ENCODE data around the gene MAST2.

The MAST2 gene

DNA sequence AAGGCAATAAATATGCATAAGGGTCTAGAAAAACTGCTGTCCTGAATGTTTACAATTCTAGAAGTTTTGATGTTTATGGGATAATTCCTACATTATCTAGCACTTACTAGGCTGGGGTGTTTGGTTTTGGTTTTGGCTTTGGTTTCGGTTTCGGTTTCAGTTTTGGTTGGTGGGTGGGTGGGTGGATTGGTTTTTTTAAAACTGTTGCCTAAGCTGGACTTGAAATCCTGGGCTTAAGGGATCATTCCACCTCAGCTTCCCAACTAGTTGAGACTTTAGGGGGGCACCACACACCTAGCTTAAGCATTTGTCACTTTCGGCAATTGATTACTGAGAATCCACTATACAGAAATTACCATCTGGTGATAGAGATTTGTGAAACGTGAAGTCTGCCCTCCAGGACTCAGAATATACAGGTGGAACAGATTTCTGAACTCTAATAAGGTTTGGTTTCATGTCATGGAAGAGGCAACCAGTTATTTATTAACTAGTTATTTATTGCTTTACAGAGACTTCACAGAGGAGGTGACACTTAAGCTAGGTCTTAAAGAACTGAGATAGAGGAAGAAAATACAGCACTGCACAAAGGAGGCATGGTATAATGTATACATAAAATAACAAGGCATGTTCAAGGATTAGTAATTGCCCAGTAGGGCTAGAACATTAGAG, 259.4 kb downstream of the MAST2 start:
- no peak overlapping the region for H3K27ac ChIP-seq
- no peak for TF ChIP-seq ZFX (IDR thresholded peaks at IDR 0.05)
- TF ChIP-seq, protein P1, sequence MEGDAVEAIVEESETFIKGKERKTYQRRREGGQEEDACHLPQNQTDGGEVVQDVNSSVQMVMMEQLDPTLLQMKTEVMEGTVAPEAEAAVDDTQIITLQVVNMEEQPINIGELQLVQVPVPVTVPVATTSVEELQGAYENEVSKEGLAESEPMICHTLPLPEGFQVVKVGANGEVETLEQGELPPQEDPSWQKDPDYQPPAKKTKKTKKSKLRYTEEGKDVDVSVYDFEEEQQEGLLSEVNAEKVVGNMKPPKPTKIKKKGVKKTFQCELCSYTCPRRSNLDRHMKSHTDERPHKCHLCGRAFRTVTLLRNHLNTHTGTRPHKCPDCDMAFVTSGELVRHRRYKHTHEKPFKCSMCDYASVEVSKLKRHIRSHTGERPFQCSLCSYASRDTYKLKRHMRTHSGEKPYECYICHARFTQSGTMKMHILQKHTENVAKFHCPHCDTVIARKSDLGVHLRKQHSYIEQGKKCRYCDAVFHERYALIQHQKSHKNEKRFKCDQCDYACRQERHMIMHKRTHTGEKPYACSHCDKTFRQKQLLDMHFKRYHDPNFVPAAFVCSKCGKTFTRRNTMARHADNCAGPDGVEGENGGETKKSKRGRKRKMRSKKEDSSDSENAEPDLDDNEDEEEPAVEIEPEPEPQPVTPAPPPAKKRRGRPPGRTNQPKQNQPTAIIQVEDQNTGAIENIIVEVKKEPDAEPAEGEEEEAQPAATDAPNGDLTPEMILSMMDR (conservative IDR thresholded peaks at IDR 0.05): no peak

DNA sequence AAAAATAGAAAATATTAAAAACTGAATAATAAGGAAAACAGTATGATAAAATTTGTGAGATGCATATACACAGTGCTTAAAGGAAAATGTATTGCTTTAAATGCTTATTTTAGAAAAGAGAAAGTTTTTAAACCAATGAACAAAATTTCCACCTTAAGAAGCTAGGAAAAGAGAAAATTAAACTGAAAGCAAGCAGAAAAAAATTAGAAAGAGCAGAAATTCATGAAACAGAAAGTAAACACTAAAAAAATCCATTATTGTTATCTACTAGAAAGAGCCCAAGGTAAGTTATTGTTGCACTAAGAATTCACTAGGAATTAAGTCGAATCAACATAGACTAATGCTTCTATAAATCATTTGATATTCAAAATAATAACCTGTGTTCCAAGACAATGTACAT, 261.3 kb downstream of the MAST2 start:
- H3K27ac ChIP-seq: no peak overlapping the region
- TF ChIP-seq, protein P1 (conservative IDR thresholded peaks at IDR 0.05): no peak
- no peak for TF ChIP-seq ZFX (IDR thresholded peaks at IDR 0.05)

DNA sequence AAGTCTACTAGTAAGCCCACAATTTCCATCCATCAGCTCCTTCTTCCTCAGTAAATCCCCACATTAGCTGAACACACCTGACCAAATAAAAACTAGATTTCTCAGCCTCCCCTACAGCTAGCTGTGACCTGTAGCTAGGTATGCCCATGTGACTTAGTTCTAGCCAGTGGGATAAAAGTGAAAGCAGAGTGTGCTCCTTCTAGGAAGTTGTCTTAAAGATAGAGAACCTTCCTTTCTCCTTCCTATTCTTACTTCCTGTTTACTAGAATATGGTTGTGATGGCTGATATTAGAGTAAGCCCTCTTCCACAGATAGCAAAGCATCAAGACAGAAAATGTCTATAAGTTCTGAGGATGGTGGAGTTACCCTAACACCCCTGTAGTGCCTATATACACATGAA, 262.0 kb downstream of the MAST2 start:
- no peak for TF ChIP-seq ZFX (IDR thresholded peaks at IDR 0.05)
- TF ChIP-seq, protein P1 (conservative IDR thresholded peaks at IDR 0.05): no peak
- no peak overlapping the region for H3K27ac ChIP-seq

DNA sequence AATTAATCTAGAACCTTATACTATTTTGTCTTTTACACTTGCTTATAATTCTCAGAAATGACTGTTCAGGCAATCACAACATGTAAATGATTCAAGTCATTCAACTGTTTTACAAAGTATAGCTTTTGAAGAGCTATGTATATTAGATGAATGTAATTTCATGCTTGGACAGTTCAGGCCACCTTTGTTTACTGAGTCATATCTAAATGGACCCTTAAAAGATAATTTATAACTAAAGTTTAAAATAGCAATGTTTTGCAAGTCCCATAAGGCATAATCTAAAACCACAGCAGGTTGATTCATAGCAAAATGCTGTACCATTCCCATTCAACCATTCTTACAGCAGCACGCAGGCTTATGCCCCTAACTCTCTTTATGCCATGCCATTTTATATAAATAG, 264.2 kb downstream of the MAST2 start:
- TF ChIP-seq, protein P1 (conservative IDR thresholded peaks at IDR 0.05): no peak
- no peak for TF ChIP-seq ZFX (IDR thresholded peaks at IDR 0.05)
- H3K27ac ChIP-seq: no peak overlapping the region

DNA sequence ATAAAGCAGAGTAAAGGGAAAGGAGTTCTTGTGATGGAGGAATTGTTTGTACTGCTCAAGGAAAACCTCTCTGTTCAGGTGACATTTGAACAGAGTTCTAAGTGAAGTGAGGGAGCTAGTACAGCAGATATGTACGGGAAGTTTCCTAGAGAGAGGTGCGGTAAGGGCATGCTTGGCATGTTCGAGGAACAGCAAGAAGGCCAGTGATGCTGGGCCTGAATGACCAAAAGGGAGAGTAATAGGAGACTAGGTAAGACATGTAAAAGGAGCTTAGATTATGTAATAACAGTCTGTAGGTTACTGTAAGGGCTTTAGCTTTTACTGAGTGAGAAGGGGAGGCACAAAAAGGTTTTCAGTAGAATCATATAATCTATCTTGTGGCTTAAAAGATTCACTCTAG, 265.1 kb downstream of the MAST2 start:
- no peak for TF ChIP-seq ZFX (IDR thresholded peaks at IDR 0.05)
- TF ChIP-seq, protein P1 (conservative IDR thresholded peaks at IDR 0.05): no peak

DNA sequence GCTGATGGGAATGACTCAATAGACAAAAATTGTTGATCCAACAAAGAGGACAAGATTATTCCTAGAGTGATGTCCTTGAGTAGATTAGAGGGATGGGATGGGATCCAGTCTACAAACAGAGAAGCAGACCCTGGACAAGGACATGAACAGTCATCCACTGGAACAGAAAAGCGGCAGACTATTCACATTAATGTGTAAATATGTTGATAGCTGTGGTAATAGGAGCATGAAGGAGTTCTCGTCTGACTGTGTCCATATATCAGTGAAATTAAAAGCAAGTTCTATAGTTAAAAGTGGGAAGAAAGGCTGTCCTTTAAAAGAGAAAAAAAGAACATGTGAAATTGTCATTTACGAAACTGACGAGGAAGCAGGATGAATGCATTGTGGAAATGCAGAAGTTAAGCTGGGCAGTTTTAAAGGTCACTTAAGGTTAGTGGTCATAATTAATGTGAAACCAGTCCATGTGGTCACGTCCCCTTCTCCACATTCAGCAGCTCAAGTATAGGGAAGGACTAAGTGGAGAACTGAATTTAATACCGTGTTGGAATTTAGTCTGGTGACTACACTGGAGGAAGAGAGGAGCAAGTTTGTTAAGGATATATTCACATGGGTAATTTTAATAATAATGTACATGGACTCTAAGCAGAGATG, 266.9 kb downstream of the MAST2 start:
- TF ChIP-seq ZFX (IDR thresholded peaks at IDR 0.05): no peak
- TF ChIP-seq, protein P1 (conservative IDR thresholded peaks at IDR 0.05): no peak
- no peak overlapping the region for H3K27ac ChIP-seq

More for the DNA sequence above, 265.1 kb downstream of the MAST2 start:
- no peak overlapping the region for H3K27ac ChIP-seq

DNA sequence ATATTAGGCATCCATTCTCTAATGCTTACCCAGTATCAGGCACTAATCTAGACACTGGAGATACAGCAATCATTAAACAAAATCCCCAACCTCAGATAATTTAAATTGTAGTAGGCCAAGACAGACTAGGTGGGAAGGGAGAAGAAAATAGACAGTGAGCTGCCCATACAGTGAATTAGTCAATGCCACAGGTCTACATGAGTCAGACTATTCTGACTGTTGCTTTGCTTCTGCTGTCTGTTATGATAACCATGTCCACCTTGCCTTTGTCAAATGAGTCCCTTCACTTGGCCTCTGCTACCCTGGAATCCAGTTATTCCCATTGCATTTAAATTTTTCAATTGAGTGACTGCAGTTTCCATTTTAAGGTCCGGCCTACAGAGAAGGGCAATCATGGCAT, 269.6 kb downstream of the MAST2 start:
- no peak for TF ChIP-seq ZFX (IDR thresholded peaks at IDR 0.05)
- TF ChIP-seq, protein P1 (conservative IDR thresholded peaks at IDR 0.05): no peak
- H3K27ac ChIP-seq: no peak overlapping the region

Measured in C4-2B (cell line).